SK-N-SH (cell line): Measurements from ENCODE around the gene APBA2. TPM values are rescaled to one million over a fixed set of nuclear protein-coding genes. Genes with fewer than 3 reads are reported as not detected.

Source experiments
- CTCF ChIA-PET: fragments of 300-600, 350-600 bp; formaldehyde crosslinking; extraction: SDS; loops from one replicate; lab custom pipeline; 2021; lab: Yijun Ruan, JAX
- POLR2A ChIA-PET: fragments of 350-600 bp; sonication (Branson Sonifier 250); formaldehyde crosslinking; extraction: SDS; loops from one replicate; lab custom pipeline; 2020; ENCODE audit warnings: antibody characterized with exemption, inconsistent platforms; lab: Yijun Ruan, JAX
- DNase-seq: peaks from one replicate; pipeline ENCODE4 v3.0.0; 2012
- H2AFZ ChIP-seq: fragments of 200-600 bp; sonication (generic); 2 replicates; pipeline ENCODE4 v1.8.1; 2016; ENCODE audit warnings: antibody characterized with exemption, mild to moderate bottlenecking, low read depth
- H3F3A ChIP-seq: fragments of 200-600 bp; sonication (generic); replicated peaks from 2 replicates; pipeline ENCODE3; 2016; ENCODE audit warnings: antibody characterized with exemption, mild to moderate bottlenecking; ENCODE audit not compliant: insufficient read depth
- H3K27ac ChIP-seq, 2 experiments: fragments of 200-500 bp in 1 of 2; fragments of 200-600 bp in 1 of 2; sonication (Bioruptor generic) in 1 of 2; sonication (generic), shearing (Covaris generic) in 1 of 2; 2 replicates each; pipeline versions ENCODE4 v1.5.1 to v1.6.1; 2014 to 2016; ENCODE audit warnings: low read depth in 2 of 2, inconsistent platforms in 1 of 2, low read length in 1 of 2, mild to moderate bottlenecking in 1 of 2, mixed read lengths in 1 of 2
- H3K27me3 ChIP-seq: fragments of 200-600 bp; sonication (generic), shearing (Covaris generic); 2 replicates; pipeline ENCODE4 v1.6.1; 2016; ENCODE audit warnings: mixed run types; ENCODE audit not compliant: insufficient read depth
- H3K36me3 ChIP-seq, 2 experiments: fragments of 200-500 bp in 1 of 2; fragments of 200-600 bp in 1 of 2; sonication (Bioruptor generic) in 1 of 2; sonication (generic) in 1 of 2; replicated peaks in 1 of 2; 2 replicates each; pipeline versions ENCODE3 to v1.5.1; 2014 to 2016; ENCODE audit warnings: low read length in 1 of 2, mild to moderate bottlenecking in 1 of 2; ENCODE audit not compliant: insufficient read depth in 2 of 2, control insufficient read depth in 1 of 2
- H3K4me1 ChIP-seq, 2 experiments: fragments of 200-500 bp in 1 of 2; fragments of 200-600 bp in 1 of 2; sonication (Bioruptor generic) in 1 of 2; sonication (generic), shearing (Covaris generic) in 1 of 2; 2 replicates each; pipeline versions ENCODE4 v1.5.1 to v1.6.1; 2014 to 2016; ENCODE audit warnings: low read depth in 1 of 2, low read length in 1 of 2, mixed run types in 1 of 2; ENCODE audit not compliant: insufficient read depth in 2 of 2, control insufficient read depth in 1 of 2
- H3K4me2 ChIP-seq: fragments of 200-600 bp; sonication (generic), shearing (Covaris generic); 2 replicates; pipeline ENCODE4 v1.6.1; 2017; ENCODE audit warnings: mixed run types
- H3K4me3 ChIP-seq, 2 experiments: fragments of 200-500 bp in 1 of 2; fragments of 200-600 bp in 1 of 2; sonication (Bioruptor generic) in 1 of 2; sonication (generic), shearing (Covaris generic) in 1 of 2; 2 replicates each; pipeline versions ENCODE4 v1.5.1 to v1.8.1; 2014 to 2016; ENCODE audit warnings: low read depth in 2 of 2, inconsistent platforms in 1 of 2, low read length in 1 of 2, mild to moderate bottlenecking in 1 of 2, mixed read lengths in 1 of 2, moderate library complexity in 1 of 2
- H3K79me2 ChIP-seq: fragments of 200-600 bp; sonication (generic); 2 replicates; pipeline ENCODE4 v1.8.1; 2017; ENCODE audit warnings: mild to moderate bottlenecking; ENCODE audit not compliant: insufficient read depth
- H3K9ac ChIP-seq: fragments of 200-600 bp; sonication (generic); 2 replicates; pipeline ENCODE4 v1.6.1; 2017; ENCODE audit warnings: mixed run types
- H3K9me2 ChIP-seq: fragments of 200-600 bp; sonication (generic); 2 replicates; pipeline ENCODE4 v1.6.1; 2017; ENCODE audit warnings: mixed run types
- H3K9me3 ChIP-seq: fragments of 200-600 bp; sonication (generic); 2 replicates; pipeline ENCODE4 v1.6.1; 2017; ENCODE audit warnings: mixed run types, mild to moderate bottlenecking, moderate library complexity
- H4K20me1 ChIP-seq: fragments of 200-600 bp; sonication (generic); 2 replicates; pipeline ENCODE4 v1.6.1; 2017; ENCODE audit warnings: mild to moderate bottlenecking, mixed run types; ENCODE audit not compliant: insufficient read depth
- CHD2 ChIP-seq: fragments of 150-350 bp; IDR thresholded peaks from 2 replicates; pipeline ENCODE4 v1.6.1; 2018; ENCODE audit warnings: low read length; ENCODE audit not compliant: partially characterized antibody
- ELF1 ChIP-seq: IDR thresholded peaks from 2 replicates; pipeline ENCODE4 v1.4.0; 2012
- EZH2phosphoT487 ChIP-seq: fragments of 200-600 bp; sonication (generic); IDR thresholded peaks from 2 replicates; pipeline ENCODE4 v1.6.1; 2017; ENCODE audit warnings: low read depth, mixed run types, mild to moderate bottlenecking, antibody characterized with exemption, moderate library complexity, borderline replicate concordance
- FOXJ3 ChIP-seq: sonication (generic); formaldehyde crosslinking; IDR thresholded peaks from 2 replicates; pipeline ENCODE4 v1.5.1; 2020; ENCODE audit warnings: mild to moderate bottlenecking, missing genetic modification reagents
- FOXM1 ChIP-seq: IDR thresholded peaks from 2 replicates; pipeline ENCODE4 v1.4.0; 2012; ENCODE audit warnings: low read depth, mild to moderate bottlenecking
- GATA2 ChIP-seq: sonication (generic); formaldehyde crosslinking; IDR thresholded peaks from 2 replicates; pipeline ENCODE4 v1.5.0; 2020; ENCODE audit warnings: mild to moderate bottlenecking, missing genetic modification reagents
- IRF3 ChIP-seq: fragments of 150-350 bp; IDR thresholded peaks from 2 replicates; pipeline ENCODE4 v1.6.1; 2016; ENCODE audit warnings: mild to moderate bottlenecking, low read depth, low read length
- JUND ChIP-seq: IDR thresholded peaks from 2 replicates; pipeline ENCODE4 v1.4.0; 2012
- MEF2A ChIP-seq: IDR thresholded peaks from 2 replicates; pipeline ENCODE4 v1.4.0; 2012; ENCODE audit warnings: low read depth, borderline replicate concordance
- NFIC ChIP-seq: IDR thresholded peaks from 2 replicates; pipeline ENCODE4 v1.4.0; 2012; ENCODE audit warnings: borderline replicate concordance
- PBX3 ChIP-seq: IDR thresholded peaks from 2 replicates; pipeline ENCODE4; 2012
- POLR2AphosphoS5 ChIP-seq: IDR thresholded peaks from 2 replicates; pipeline ENCODE4 v1.6.1; 2012; ENCODE audit warnings: low read depth, low read length
- RCOR1 ChIP-seq: fragments of 150-350 bp; IDR thresholded peaks from 2 replicates; pipeline ENCODE4 v1.6.1; 2017; ENCODE audit warnings: antibody characterized with exemption, low read length
- RXRA ChIP-seq: IDR thresholded peaks from 2 replicates; pipeline ENCODE4 v1.4.0; 2012; ENCODE audit warnings: low read depth, mild to moderate bottlenecking, borderline replicate concordance
- TAF1 ChIP-seq: IDR thresholded peaks from 2 replicates; pipeline ENCODE4 v1.6.1; 2012; ENCODE audit warnings: low read depth, mild to moderate bottlenecking, low read length, moderate library complexity, borderline replicate concordance
- TCF12 ChIP-seq: IDR thresholded peaks from 2 replicates; pipeline ENCODE4 v1.4.0; 2012
- TEAD4 ChIP-seq: IDR thresholded peaks from 2 replicates; pipeline ENCODE4 v1.4.0; 2012; ENCODE audit warnings: mild to moderate bottlenecking, borderline replicate concordance; ENCODE audit not compliant: insufficient read depth
- USF2 ChIP-seq: fragments of 150-350 bp; IDR thresholded peaks from 2 replicates; pipeline ENCODE4 v1.6.1; 2017; ENCODE audit warnings: antibody characterized with exemption, low read length, low read depth, borderline replicate concordance
- ZBTB33 ChIP-seq: IDR thresholded peaks from 2 replicates; pipeline ENCODE4 v1.4.0; 2012; ENCODE audit warnings: low read depth, borderline replicate concordance
- WGBS: methylation state at CpG from one replicate; pipeline ENCODE4 v1.1.6; 2017; ENCODE audit warnings: low lambda C conversion rate; 5-methylcytosine and 5-hydroxymethylcytosine counted together
- polyA plus RNA-seq, 3 experiments: library from polyadenylated mRNA; depleted of rRNA; stranded (reverse); fragments of >200 nt; gene quantifications; 2 replicates each; pipeline ENCODE4 v1.2.3, GENCODE V29; 2012

Gene APBA2
- polyA plus RNA-seq, 1 of the 3 experiments (the other 2 are of a cell fraction): 12.7 TPM

- H3K79me2 ChIP-seq: no peaks in the 10 kb centered on the region
- H3K9ac ChIP-seq: no peak overlapping the region
- no peaks in the 10 kb centered on the region; a peak in 1 of 4 replicates for H3K4me1 ChIP-seq
- no peak overlapping the region for H3K4me2 ChIP-seq
- no peaks in the 10 kb centered on the region for H3K9me2 ChIP-seq
- CTCF ChIA-PET: interaction anchor here (1.5 kb wide), 1 partner anchor 30 kb away, joined by 4 read pairs; no protein-coding TSS in a partner anchor
- DNase-seq: no peak
- H3K9me3 ChIP-seq: no peaks in the 10 kb centered on the region
- no peaks in the 10 kb centered on the region for H3K36me3 ChIP-seq
- no peaks in the 10 kb centered on the region for H3F3A ChIP-seq
- H4K20me1 ChIP-seq: no peaks in the 10 kb centered on the region
- no peak overlapping the region for H3K27ac ChIP-seq
- no peak for TF ChIP-seq TAF1
- no peak for TF ChIP-seq ELF1
- no peak for TF ChIP-seq POLR2AphosphoS5
- no peak for TF ChIP-seq FOXJ3 (CRISPR knock-in tag)
- TF ChIP-seq, all 33 proteins: peak for 0
- H3K27me3 ChIP-seq: no peaks in the 10 kb centered on the region
- POLR2A ChIA-PET: no interaction called here
- H2AFZ ChIP-seq: no peak overlapping the region
- H3K4me3 ChIP-seq: no peak overlapping the region
- 94% methylated on average over 11 of the region's 14 CpGs for WGBS
Observed at GRCh38 chr15:29097168-29097567, 211.4 kb downstream of the APBA2 start.

- no peaks in the 10 kb centered on the region for H3K27me3 ChIP-seq
- no peak for DNase-seq
- H3K27ac ChIP-seq: no peak overlapping the region
- no peaks in the 10 kb centered on the region for H3K9me3 ChIP-seq
- H3F3A ChIP-seq: no peaks in the 10 kb centered on the region
- no peaks in the 10 kb centered on the region for H3K79me2 ChIP-seq
- H3K9me2 ChIP-seq: no peaks in the 10 kb centered on the region
- H3K4me3 ChIP-seq: no peak overlapping the region
- H4K20me1 ChIP-seq: no peaks in the 10 kb centered on the region
- H2AFZ ChIP-seq: no peak overlapping the region
- no peak overlapping the region for H3K4me2 ChIP-seq
- CTCF ChIA-PET: no interaction called here
- no peaks in the 10 kb centered on the region; a peak in 1 of 4 replicates for H3K4me1 ChIP-seq
- H3K9ac ChIP-seq: no peak overlapping the region
- TF ChIP-seq CHD2: no peak
- POLR2A ChIA-PET: no interaction called here
- H3K36me3 ChIP-seq: no peaks in the 10 kb centered on the region
- 84% methylated on average over 9 of the region's 9 CpGs for WGBS
Observed at GRCh38 chr15:29097971-29098370, 212.2 kb downstream of the APBA2 start.

- Histone ChIP-seq H3K9me2 (no peaks in the 10 kb centered on the region), H3K4me3 (no peak overlapping the region), H3F3A (no peaks in the 10 kb centered on the region), H2AFZ (no peak overlapping the region), H3K4me1 (no peaks in the 10 kb centered on the region; a peak in 1 of 4 replicates), H3K79me2 (no peaks in the 10 kb centered on the region), H3K36me3 (no peaks in the 10 kb centered on the region), H3K27ac (no peak overlapping the region), H3K9me3 (no peaks in the 10 kb centered on the region), H4K20me1 (no peaks in the 10 kb centered on the region), H3K27me3 (no peaks in the 10 kb centered on the region), H3K4me2 (no peak overlapping the region), H3K9ac (no peak overlapping the region)
- no peak for DNase-seq
- 91% methylated on average over 7 of the region's 13 CpGs for WGBS
- ChIA-PET CTCF (interaction anchor here (0.7 to 2.5 kb wide), 2 partner anchors 8 to 16 kb away, joined by 3 to 28 read pairs; no protein-coding TSS in a partner anchor), POLR2A (no interaction called here)
- TF ChIP-seq NFIC: no peak
- no peak for TF ChIP-seq JUND
- no peak for TF ChIP-seq GATA2
- TF ChIP-seq FOXJ3 (CRISPR knock-in tag): no peak
- no peak for TF ChIP-seq MEF2A
- TF ChIP-seq RXRA: no peak
- TF ChIP-seq IRF3: no peak
- TF ChIP-seq TCF12: no peak
- no peak for TF ChIP-seq USF2
- TF ChIP-seq ZBTB33: no peak
- TF ChIP-seq RCOR1: no peak
- no peak for TF ChIP-seq TAF1
- TF ChIP-seq TEAD4: no peak
- TF ChIP-seq PBX3: no peak
- TF ChIP-seq FOXM1: no peak
- no peak for TF ChIP-seq EZH2phosphoT487
Observed at GRCh38 chr15:29098652-29099051, 212.9 kb downstream of the APBA2 start.
